Measurements from ENCODE around the gene KLHL21. TPM values are rescaled to one million over a fixed set of nuclear protein-coding genes. Genes with fewer than 3 reads are reported as not detected.
A peak's percentile ranks its signal among the peaks of the same experiment; 100 is the strongest.
"Not testable (repeated sequence)": the region's sequence is repeated elsewhere in the genome, so short reads cannot be mapped to it uniquely, and the experiment has no call there.

KLHL21 gene
- total RNA-seq, 1 experiment from 2014 or later, result 21.6 TPM

DNA sequence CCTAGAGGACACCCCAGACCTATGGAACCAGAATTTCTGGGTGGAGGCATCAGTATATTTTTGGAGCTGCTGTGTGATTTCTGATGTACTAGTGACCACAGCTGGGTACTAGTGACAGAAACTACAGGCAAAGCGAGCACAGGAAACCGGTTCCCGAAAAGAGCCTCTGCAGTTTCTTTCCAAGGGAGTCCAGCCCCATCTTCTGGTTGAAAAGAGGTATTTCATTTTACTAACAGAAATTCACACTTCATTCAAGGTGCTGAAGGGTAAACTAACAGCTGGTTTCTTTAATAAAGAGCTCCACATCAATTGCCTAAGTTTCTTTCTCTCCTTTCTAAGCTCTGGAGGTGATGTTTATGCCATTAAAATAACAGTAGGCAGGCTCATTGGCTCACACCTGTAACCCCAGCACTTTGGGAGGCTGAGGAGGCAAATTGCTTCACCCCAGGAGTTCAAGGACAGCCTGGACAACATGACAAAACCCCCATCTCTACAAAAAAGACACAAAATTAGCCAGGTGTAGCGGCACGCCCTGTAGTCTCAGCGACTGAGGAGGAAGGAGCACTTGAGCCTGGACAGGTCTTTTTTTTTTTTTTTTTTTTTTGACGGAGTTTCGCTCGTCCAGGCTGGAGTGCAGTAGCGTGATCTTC, 44.0 kb upstream of the KLHL21 start:
- intact Hi-C loops (cut with micrococcal nuclease; ENCODE audit: unreplicated experiment), result loop anchor here (1.0 kb wide), 1 partner anchor 92 kb away; the partner anchor contains the start of gene NOL9
- no peak overlapping the region for H3K27ac Mint-ChIP-seq (ENCODE audit: unreplicated experiment)
- CTCF ChIA-PET, result interaction anchor here (0.7 kb wide), 1 partner anchor 9 kb away, joined by 5 read pairs; no protein-coding TSS in a partner anchor
- no peak overlapping the region for H3K4me3 Mint-ChIP-seq (ENCODE audit: unreplicated experiment)
- no peaks in the 10 kb centered on the region for H3K9me3 Mint-ChIP-seq (ENCODE audit: unreplicated experiment)
- H3K27me3 ChIP-seq (replicated peaks; ENCODE audit: control insufficient read depth, insufficient read depth, low read length), result no peaks in the 10 kb centered on the region
- no peaks in the 10 kb centered on the region for H3K9me3 ChIP-seq
- H3K36me3 Mint-ChIP-seq (ENCODE audit: insufficient read depth, unreplicated experiment), result peaks cover 36% of the 10 kb centered on the region
- H3K4me1 ChIP-seq, result no peaks in the 10 kb centered on the region
- peaks cover 2% of the 10 kb centered on the region; the same call in 1 of the 2 replicates for H3K36me3 ChIP-seq (ENCODE audit: control insufficient read depth, insufficient read depth, low read length)
- H3K27me3 Mint-ChIP-seq (ENCODE audit: insufficient read depth, unreplicated experiment), result no peaks in the 10 kb centered on the region
- BruUV-seq (replicated peaks), result no TSS peak
- no peaks in the 10 kb centered on the region for H3K4me1 Mint-ChIP-seq (ENCODE audit: low read depth, unreplicated experiment)
- POLR2A ChIA-PET, result no interaction called here
- TF ChIP-seq, protein P1, sequence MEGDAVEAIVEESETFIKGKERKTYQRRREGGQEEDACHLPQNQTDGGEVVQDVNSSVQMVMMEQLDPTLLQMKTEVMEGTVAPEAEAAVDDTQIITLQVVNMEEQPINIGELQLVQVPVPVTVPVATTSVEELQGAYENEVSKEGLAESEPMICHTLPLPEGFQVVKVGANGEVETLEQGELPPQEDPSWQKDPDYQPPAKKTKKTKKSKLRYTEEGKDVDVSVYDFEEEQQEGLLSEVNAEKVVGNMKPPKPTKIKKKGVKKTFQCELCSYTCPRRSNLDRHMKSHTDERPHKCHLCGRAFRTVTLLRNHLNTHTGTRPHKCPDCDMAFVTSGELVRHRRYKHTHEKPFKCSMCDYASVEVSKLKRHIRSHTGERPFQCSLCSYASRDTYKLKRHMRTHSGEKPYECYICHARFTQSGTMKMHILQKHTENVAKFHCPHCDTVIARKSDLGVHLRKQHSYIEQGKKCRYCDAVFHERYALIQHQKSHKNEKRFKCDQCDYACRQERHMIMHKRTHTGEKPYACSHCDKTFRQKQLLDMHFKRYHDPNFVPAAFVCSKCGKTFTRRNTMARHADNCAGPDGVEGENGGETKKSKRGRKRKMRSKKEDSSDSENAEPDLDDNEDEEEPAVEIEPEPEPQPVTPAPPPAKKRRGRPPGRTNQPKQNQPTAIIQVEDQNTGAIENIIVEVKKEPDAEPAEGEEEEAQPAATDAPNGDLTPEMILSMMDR (IDR thresholded peaks at IDR 0.05; ENCODE audit: insufficient read depth in 1 of 2, low read depth in 1 of 2, low read length in 1 of 2, severe bottlenecking in 1 of 2, unreplicated experiment in 1 of 2), result peak; percentile 37 to 43
- H3K4me3 ChIP-seq (ENCODE audit: low read depth, low read length), result no peak overlapping the region
- DNase-seq, result peak in 1 of 2 experiments; percentile 16

DNA sequence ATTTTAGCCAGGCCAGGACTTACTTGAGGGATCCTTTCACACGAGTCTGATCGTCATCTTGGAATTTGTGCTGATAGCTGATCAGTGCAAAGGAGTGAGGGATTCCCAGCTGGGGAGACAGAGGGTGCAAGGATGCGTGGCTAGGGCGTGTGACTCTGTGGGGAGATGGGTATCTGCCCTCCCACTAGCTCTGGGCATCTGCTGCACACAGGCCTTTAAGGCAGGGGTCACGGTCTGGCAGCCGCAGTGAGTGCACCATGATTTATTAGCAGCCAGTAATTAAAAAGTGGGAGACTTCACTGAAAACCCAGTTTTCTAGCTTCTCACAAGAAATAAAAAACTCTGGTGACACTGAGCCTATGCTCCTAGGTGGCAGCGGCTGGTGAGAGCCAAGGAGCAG, 42.3 kb upstream of the KLHL21 start:
- TF ChIP-seq, protein P1 (IDR thresholded peaks at IDR 0.05; ENCODE audit: insufficient read depth in 1 of 2, low read depth in 1 of 2, low read length in 1 of 2, severe bottlenecking in 1 of 2, unreplicated experiment in 1 of 2), result no peak
- no peak overlapping the region for H3K4me3 ChIP-seq (ENCODE audit: low read depth, low read length)
- no peaks in the 10 kb centered on the region for H3K9me3 ChIP-seq
- ChIA-PET POLR2A (no interaction called here), CTCF (no interaction called here)
- H3K27ac Mint-ChIP-seq (ENCODE audit: unreplicated experiment), result no peak overlapping the region
- H3K27me3 ChIP-seq (replicated peaks; ENCODE audit: control insufficient read depth, insufficient read depth, low read length), result no peaks in the 10 kb centered on the region
- H3K4me1 ChIP-seq, result no peaks in the 10 kb centered on the region
- no peaks in the 10 kb centered on the region for H3K9me3 Mint-ChIP-seq (ENCODE audit: unreplicated experiment)
- no peaks in the 10 kb centered on the region for H3K4me1 Mint-ChIP-seq (ENCODE audit: low read depth, unreplicated experiment)
- peaks cover 46% of the 10 kb centered on the region for H3K36me3 Mint-ChIP-seq (ENCODE audit: insufficient read depth, unreplicated experiment)
- no peak overlapping the region for H3K4me3 Mint-ChIP-seq (ENCODE audit: unreplicated experiment)
- intact Hi-C loops (cut with micrococcal nuclease; ENCODE audit: unreplicated experiment), result no loop called here
- DNase-seq, result no peak
- peaks cover 2% of the 10 kb centered on the region; the same call in 1 of the 2 replicates for H3K36me3 ChIP-seq (ENCODE audit: control insufficient read depth, insufficient read depth, low read length)
- no peaks in the 10 kb centered on the region for H3K27me3 Mint-ChIP-seq (ENCODE audit: insufficient read depth, unreplicated experiment)
- BruUV-seq (replicated peaks), result no TSS peak

DNA sequence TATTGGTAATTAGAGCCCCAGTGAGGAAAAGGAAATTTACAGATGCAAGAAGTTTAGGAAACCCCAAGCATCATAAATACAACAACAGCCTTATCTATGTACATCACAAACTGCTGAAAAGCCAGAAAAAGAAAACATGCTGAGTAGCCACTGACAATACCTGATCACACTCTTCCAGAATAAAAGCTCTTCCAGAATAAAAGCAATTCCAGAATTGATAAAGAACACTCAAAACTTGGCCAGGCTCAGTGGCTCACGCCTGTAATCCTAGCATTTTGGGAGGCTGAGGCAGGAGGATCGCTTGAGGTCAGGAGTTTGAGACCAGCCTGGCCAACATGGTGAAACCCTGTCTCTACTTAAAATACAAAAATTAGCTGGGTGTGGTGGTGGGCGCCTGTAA, 38.2 kb upstream of the KLHL21 start:
- H3K9me3 Mint-ChIP-seq (ENCODE audit: unreplicated experiment); H3K27ac Mint-ChIP-seq (ENCODE audit: unreplicated experiment); BruUV-seq (replicated peaks); DNase-seq; H3K4me3 Mint-ChIP-seq (ENCODE audit: unreplicated experiment); H3K9me3 ChIP-seq; H3K4me1 Mint-ChIP-seq (ENCODE audit: low read depth, unreplicated experiment); H3K36me3 ChIP-seq (ENCODE audit: control insufficient read depth, insufficient read depth, low read length); H3K4me3 ChIP-seq (ENCODE audit: low read depth, low read length); H3K4me1 ChIP-seq; POLR2A ChIA-PET; H3K27me3 Mint-ChIP-seq (ENCODE audit: insufficient read depth, unreplicated experiment); intact Hi-C loops (cut with micrococcal nuclease; ENCODE audit: unreplicated experiment); H3K27me3 ChIP-seq (replicated peaks; ENCODE audit: control insufficient read depth, insufficient read depth, low read length): not testable (repeated sequence)
- H3K36me3 Mint-ChIP-seq (ENCODE audit: insufficient read depth, unreplicated experiment), result peaks cover 50% of the 10 kb centered on the region
- CTCF ChIA-PET, result interaction anchor here (0.7 kb wide), 1 partner anchor 18 kb away, joined by 3 read pairs; no protein-coding TSS in a partner anchor

Data from Caco-2 (cell line).